A549 (cell line): ENCODE measurements around the gene NHEJ1.

Experiments
- CTCF ChIP-seq: fragments of >200 bp; sonication (Bioruptor Twin); formaldehyde crosslinking; IDR thresholded peaks from 3 replicates; pipeline ENCODE4 v1.5.1; 2016
- FOSL2 ChIP-seq, 2 experiments: fragments of 450-650 bp in 1 of 2; fragments of >200 bp in 1 of 2; sonication (Bioruptor Twin) in 1 of 2; formaldehyde crosslinking; IDR thresholded peaks; 2 replicates each; pipeline versions ENCODE4 v1.5.0 to v1.6.1; 2016 to 2020; ENCODE audit warnings: mild to moderate bottlenecking in 1 of 2, moderate library complexity in 1 of 2
- TP53 ChIP-seq: fragments of 250-450 bp; sonication (Bioruptor Pico); IDR thresholded peaks from 2 replicates; pipeline ENCODE4 v1.5.0; 2021; ENCODE audit warnings: mild to moderate bottlenecking, moderate library complexity
- USF2 ChIP-seq: fragments of 450-650 bp; IDR thresholded peaks from 2 replicates; pipeline ENCODE4 v1.6.1; 2014; ENCODE audit warnings: antibody characterized with exemption

GRCh38 chr2:219131327-219131726 is 29.3 kb downstream of the NHEJ1 start:
- no peak for TF ChIP-seq TP53 (CRISPR knock-in tag)
- TF ChIP-seq CTCF: no peak
- TF ChIP-seq FOSL2 (IDR thresholded peaks at IDR 0.05): no peak
- TF ChIP-seq FOSL2 (CRISPR knock-in tag; IDR thresholded peaks at IDR 0.05): no peak
- no peak for TF ChIP-seq USF2
